Suppressor macrophage treated with lipopolysaccharide for 4 hours (primary cell): ENCODE results near the gene HECA.
"Not testable (repeated sequence)": the region's sequence is repeated elsewhere in the genome, so short reads cannot be mapped to it uniquely, and the experiment has no call there.

Source experiments
- DNase-seq: peaks from one replicate; pipeline ENCODE4 v3.0.0-alpha.2; 2020

HECA gene

GRCh38 chr6:139165324-139165723 is 30.4 kb downstream of the HECA start:
- no peak for DNase-seq

- no peak for DNase-seq
These were observed 31.5 kb downstream of the HECA start for GRCh38 chr6:139166238-139166955.

GRCh38 chr6:139166956-139167313 is 32.1 kb downstream of the HECA start:
- DNase-seq = no peak

DNA sequence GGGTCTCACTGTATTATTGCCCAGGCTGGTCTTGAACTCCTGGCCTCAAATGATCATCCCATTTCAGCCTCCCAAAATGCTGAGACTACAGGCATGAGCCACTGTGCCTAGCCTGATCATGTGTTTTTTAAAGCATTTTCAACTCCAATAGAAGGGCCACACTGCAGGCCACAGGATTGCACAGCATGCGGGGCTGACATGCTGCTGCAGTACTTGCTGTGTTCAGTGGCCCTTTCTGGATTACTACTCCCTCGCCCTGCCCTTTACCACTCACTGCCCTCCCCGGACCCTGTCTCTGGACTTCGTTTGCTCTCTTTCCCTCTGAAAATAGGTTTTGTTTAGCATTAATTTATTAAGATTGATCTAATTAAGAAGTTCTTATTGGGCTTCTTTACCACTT is 37.3 kb downstream of the HECA start:
- DNase-seq = no peak

DNA sequence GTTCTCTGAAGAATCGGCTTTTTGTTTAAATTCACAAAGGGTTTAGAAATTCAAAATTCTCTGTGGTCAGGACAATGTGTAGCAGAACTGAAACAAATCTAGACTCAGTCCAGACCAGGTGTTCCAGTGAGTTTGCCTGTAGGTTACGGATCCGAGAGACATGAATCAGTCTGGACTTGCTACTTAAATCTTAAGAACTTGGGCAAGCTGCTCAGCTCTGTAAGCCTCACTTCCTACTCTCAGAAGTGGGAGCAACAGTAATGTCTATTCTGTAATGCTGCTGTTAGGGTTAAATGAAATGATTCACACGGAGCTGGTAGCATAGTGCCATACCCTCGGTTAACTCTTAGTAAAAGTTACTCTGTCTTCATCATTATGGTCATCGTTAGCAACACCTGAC is 37.7 kb downstream of the HECA start:
- DNase-seq = no peak

GRCh38 chr6:139173172-139173571 is 38.3 kb downstream of the HECA start:
- no peak for DNase-seq

DNA sequence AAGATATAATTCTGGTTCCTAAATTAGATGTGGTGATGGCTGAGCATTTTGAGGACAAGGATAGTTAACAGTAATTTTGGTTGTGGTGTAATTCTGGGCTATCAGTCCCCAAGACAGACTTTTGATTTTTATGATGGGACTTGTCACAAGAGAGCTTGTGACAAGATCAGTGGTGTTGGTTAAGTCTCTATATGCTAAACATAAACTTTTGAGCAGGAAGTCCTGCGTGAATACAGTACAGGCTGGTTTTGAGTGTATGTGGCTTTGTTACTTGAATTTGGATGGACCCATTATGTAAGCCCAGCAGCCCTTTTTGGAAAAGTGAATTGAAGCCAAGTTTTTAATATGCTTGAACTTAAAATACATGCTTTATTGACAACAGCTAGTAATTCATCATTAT is 38.9 kb downstream of the HECA start:
- DNase-seq = no peak

DNA sequence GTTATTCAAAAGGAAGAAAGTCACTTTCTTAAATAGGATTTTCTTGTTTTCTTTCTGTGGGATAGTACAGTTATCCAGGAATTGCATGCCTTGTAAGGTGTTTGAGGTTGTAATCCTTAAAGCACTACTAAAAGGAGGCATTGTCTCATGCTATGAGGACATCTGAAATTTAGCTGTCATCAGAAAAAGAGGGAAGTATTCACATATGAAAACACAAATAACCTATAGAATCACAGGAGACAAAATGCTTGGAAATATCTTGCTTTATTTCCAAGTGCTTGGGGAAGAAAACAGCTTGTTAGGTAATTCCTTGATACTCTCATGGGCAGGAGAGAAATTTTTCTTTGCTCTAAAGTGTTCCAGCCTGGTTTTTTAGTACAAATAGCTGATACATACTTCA is 40.1 kb downstream of the HECA start:
- DNase-seq = peak; percentile 44

DNA sequence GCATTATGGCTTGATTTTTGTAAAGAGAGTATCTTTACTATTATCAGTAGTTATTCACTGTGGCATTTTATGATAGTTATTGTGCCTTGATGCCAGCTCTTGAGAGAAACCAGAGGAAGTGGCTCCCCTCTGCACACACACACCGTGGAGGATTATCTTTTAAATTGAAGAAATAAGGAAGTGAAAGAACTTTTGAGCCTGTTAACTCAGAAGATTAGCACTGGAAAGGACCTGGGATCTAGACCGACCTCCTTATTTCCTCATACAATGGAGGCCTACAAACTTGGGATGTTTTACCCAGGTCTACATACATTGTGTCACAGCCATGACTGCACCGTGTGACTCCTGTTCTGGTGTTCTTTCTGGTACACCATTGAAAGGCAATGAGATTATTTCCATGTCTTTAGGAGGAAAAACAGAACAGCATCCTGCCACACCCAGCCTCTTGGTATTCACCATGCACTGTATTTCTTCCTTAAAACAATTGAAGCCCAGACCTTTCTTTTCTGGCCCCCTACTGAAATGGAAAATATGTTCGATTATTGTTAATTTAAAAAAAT is 40.6 kb downstream of the HECA start:
- peak; percentile 40 for DNase-seq

DNA sequence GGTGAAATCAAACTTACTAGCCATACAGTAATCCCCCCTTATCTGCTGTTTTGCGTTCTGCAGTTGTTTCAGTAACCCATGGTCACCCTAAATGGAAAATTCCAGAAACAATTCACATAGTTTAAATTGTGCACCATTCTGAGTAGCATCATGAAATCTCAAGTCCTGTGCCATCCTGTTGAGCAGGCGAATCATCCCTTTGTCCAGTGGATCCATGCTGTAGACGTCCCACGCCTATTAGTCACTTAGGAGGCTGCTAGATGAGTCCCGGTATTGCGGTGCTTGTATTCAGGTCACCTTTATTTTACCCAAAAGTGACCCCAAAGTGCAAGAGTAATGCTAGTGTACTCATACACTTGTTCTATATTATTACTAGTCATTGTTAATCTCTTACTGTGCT is 46.4 kb downstream of the HECA start:
- DNase-seq = no peak

DNA sequence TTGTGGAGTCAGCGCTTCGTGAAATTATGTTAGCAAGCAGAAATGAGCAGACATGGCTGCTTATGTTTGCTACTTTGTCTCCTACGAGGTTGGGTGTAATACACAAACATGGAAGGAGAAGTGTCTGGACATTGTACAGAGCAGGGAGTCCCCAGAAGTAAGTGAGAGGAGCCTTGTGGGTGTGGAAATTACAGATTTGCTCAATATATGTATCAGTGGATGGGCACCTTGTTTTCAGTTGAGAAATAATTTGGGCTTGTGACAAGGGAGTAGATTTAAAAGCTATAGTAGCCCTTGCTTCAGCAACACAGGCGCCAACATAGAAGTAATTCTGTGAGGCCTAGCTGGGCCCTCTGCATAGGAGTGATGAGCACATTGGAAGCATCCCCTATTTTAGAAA is 49.2 kb downstream of the HECA start:
- peak; percentile 43 for DNase-seq

DNA sequence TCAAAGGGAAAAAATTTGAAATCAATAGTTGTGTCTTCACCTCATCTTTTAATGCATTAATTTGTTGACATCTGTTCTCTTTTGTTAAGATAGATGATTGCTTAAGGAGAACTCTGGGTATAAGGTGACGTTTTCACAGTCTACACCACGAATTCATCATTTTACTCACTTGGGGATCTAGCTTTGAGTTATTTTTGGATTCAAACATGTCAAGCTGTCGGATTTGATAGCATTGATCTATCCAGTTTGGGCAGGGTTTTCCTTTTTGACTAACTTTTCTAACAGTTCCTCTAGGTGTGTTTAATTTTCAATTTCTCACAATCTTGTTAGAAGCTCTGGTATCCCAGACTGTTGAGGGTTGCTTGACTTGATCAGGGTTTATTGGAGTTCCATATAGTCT is 49.6 kb downstream of the HECA start:
- no peak for DNase-seq

DNA sequence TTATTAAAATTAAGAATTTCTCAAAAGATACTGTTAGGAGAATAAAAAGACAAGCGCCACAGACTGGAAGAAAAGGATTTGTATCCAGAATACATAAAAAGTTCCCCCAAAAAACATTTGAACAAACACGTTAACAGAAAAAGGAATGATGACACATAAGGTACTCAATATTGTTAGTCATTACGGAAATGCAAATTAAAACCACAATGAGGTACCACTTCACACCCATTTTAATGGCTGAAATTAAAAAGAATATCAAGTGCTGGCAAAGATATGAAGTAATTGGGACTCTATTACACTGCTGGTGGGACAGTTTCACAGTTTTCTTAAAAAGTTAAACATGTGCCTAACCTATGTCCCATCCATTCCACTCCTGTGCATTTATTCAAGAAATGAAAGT is 51.4 kb downstream of the HECA start:
- no peak for DNase-seq

GRCh38 chr6:139186692-139187091 is 51.8 kb downstream of the HECA start:
- no peak for DNase-seq

- no peak for DNase-seq
These were observed 52.6 kb downstream of the HECA start for GRCh38 chr6:139187489-139187888.

GRCh38 chr6:139189665-139190064 is 54.8 kb downstream of the HECA start:
- no peak for DNase-seq

DNA sequence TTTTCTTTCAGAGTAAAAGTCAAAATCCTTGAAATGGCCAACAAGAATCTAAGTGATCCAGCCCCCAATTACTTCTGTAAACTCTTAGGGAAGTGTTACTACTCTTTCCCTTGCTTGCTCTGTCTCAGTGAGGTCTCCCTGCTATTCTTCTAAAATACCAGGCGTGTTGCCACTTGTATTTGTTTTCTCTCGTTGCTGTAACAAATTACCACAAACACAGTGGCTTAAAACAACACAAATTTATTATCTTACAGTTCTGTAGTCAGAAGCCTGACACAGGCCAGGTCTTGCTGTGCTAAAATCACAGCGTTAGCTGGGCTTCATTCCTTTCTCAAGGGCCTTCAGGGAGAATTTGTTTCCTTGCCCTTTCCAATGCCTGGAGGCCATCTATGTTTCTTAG is 59.9 kb downstream of the HECA start:
- DNase-seq = no peak

GRCh38 chr6:139198529-139199288 is 63.8 kb downstream of the HECA start:
- DNase-seq = no peak

GRCh38 chr6:139201378-139201777 is 66.5 kb downstream of the HECA start:
- DNase-seq = no peak

DNA sequence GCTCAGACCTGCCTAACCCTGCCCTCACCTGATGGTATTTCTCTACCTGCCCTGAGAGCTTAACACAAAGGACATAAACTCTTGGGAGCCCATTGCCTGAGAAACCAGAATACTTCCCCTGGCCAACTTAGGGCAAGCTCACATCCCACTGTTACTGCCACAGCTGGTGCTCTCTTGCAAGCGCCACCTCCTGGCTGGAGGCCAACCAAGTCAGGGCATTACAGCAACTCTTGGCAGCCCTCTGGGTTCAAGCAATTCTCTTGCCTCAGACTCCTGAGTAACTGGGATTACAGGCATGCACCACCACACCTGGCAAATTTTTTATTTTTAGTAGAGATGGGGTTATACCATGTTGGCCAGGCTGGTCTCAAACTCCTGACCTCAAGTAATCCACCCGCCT is 70.1 kb downstream of the HECA start:
- DNase-seq = no peak

DNA sequence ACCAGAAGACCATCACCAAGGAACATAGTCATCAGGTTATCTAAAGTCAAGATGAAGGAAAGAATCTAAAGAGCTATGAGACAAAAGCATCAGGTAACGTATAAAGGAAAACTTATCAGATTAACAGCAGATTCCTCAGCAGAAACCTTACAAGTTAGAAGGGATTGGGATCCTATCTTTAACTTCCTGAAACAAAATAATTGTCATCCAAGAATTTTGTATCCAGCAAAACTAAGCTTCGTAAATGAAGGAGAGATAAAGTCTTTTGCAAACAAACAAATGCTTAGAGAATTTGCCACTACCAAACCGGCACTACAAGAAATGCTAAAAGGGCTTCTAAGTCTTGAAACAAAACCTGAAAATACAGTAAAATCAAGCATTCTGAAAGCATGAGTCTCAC is 71.0 kb downstream of the HECA start:
- no peak for DNase-seq

- not testable (repeated sequence) for DNase-seq
These were observed 75.9 kb downstream of the HECA start for GRCh38 chr6:139210766-139211165.

DNA sequence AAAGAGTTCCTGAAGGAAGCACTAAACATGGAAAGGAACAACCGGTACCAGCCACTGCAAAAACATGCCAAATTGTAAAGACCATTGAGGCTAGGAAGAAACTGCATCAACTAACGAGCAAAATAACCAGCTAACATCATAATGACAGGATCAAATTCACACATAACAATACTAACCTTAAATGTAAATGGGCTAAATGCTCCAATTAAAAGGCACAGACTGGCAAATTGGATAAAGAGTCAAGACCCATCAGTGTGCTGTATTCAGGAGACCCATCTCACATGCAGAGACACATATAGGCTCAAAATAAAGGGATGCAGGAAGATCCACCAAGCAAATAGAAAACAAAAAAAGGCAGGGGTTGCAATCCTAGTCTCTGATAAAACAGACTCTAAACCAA is 77.6 kb downstream of the HECA start:
- not testable (repeated sequence) for DNase-seq

- peak; percentile 83 for DNase-seq
These were observed 84.4 kb downstream of the HECA start for GRCh38 chr6:139219271-139219729.
